Posterior vena cava (tissue), 2 donors: ENCODE measurements around the gene CNKSR2. TPM values are rescaled to one million over a fixed set of nuclear protein-coding genes. Genes with fewer than 3 reads are reported as not detected.

Experiments used
- DNase-seq: peaks from one replicate; pipeline ENCODE4 v3.0.0-alpha.2; 2020; ENCODE audit warnings: low spot score
- intact Hi-C, 2 donors: fragments of 100-400 bp; cut with DNase I; formaldehyde crosslinking; loops; one replicate each; pipeline versions ENCODE4 v1.14.1 to v1.14.2; 2022 to 2023
- long read RNA-seq, 2 donors: library from polyadenylated mRNA; unstranded; transcript quantifications; one replicate each; pipeline ENCODE4 v2.0.0, GENCODE V29; 2020 to 2021
- total RNA-seq, 2 donors: library from RNA; stranded (reverse); fragmentation: NEBNext Ultra II Directional; extraction: Animal tissue kit (Norgen Biotek cat#: 25700); gene quantifications; one replicate each; pipeline ENCODE4 v1.2.1, GENCODE V29; 2021
- donor health status: DM: yes; HTN: yes; CAD: no.
- donor health status: DM: yes; HTN: yes; CAD: no.

Gene CNKSR2
- total RNA-seq = 1 to 10 TPM; 1.6 to 2.1 TPM
- long read RNA-seq, donor 1 = 0 reads
- long read RNA-seq, donor 2 = 0 reads

DNA sequence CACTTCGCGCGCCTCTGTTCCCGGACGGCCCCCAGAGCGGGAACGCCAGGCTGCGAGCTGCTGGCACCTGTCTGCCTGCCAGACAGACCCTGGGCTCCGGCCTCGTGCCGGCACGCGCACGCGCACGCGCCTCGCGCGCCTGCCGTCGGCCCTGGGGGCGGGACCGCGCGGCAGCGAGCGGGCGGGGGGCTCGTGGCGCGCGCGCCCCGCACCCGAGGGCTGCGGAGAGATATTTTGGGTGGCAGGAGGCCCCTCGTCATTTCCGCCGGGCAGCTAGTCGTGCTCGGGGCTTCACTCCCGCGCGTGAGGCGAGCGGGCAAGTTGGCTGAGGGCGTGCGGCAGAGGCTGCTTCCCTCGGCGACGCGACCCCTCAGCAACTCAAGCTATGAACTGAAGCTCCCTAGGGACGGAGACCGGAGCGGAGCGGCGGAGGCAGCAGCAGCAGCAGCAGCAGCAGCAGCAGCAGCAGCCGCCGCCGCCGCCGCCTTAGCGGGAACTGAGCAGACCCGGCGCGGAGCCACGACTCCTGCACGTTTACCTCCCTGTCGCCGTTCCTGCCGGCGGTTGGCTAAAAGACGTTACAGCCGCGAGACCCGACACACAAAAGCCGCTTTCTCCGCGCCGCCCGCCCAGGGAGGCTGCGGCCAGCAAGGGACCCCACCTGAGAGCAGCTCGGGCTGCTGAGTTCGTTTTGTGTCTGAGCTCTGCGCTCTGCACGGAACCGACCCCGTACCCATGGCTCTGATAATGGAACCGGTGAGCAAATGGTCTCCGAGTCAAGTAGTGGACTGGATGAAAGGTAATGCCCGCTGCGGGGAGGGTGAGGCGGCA lies at the start of gene CNKSR2:
Gene CNKSR2, plus strand, starts transcription at position 256 of the 831 bp plus-strand sequence. Its CDS starts 480 bp downstream, at position 736.
- intact Hi-C loops = no loop called here

DNA sequence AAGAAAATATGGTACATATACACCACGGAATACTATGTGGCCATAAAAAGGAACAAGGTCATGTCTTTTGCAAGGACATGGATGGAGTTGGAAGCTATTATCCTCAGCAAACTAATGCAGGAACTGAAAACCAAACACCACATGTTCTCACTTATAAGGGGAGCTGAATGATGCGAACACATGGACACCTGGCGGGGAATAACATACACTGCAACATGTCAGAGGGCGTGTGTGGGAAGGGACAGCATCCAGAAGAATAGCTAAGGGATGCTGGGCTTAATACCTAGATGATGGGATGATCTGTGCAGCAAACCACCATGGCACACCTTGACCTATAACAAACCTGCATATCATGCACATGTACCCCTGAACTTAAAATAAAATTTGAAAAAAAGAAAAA lies 19.5 kb upstream of the CNKSR2 start:
- DNase-seq = no peak
- intact Hi-C loops = no loop called here

More for the DNA sequence above, at the start of gene CNKSR2:
- DNase-seq = peak; percentile 78

DNA sequence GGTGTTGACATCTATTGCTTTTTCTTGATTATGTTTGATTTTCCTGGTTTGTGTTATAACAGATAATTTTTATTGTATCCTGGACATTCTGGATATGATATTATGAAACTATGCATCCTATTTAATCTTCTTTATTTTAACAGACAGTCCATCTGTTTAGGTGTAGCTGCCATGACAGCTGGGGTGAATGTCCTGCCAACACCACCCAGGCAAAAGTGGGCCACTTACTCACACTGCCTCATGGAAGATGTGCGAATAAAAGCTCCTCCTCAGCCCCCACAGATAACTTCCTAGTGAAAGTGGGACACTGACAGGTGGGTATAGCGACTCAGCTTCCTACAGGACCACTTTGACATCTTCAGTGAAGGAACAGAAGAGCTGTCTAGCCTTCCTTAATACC lies 18.4 kb upstream of the CNKSR2 start:
- intact Hi-C loops = no loop called here
- no peak for DNase-seq

DNA sequence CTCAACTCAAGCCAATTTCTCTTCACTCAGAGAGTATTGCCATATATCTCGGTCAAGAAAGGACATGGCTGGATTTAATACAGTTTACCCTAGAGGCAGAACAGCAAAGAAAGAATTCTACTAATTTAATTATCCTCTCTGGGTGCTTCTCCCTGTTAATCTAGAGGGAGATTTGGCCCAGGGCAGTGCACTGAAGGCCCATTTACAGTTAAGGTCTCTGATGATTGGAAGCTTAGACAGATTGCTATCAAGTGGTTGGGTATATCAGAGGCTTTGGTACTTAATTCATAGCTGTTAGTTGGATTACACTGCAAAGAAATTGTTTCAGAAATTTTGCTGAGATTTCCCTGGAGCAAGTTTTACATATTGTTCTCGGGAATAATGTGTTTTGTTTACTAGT lies 4.6 kb upstream of the CNKSR2 start:
- no peak for DNase-seq
- intact Hi-C loops = no loop called here

DNA sequence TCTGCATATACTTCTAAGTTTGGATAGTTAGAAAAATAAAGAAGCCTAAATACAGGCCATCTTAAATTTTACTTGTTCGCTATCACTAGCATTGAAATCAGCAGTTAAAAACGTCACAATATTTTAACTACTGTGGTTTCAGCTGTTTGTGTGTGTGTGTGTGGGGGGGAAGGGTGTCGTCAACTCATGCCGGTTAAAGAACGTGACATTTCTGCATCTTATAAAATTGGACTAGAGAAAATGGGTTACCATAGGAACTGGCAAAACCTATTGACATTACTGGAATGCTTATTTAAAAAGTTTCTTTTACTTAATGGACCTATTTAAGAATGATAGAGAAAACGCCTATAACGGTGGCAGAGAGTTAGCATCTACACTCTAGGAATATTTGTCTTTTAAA lies 1.2 kb upstream of the CNKSR2 start:
- intact Hi-C loops = no loop called here
- no peak for DNase-seq

DNA sequence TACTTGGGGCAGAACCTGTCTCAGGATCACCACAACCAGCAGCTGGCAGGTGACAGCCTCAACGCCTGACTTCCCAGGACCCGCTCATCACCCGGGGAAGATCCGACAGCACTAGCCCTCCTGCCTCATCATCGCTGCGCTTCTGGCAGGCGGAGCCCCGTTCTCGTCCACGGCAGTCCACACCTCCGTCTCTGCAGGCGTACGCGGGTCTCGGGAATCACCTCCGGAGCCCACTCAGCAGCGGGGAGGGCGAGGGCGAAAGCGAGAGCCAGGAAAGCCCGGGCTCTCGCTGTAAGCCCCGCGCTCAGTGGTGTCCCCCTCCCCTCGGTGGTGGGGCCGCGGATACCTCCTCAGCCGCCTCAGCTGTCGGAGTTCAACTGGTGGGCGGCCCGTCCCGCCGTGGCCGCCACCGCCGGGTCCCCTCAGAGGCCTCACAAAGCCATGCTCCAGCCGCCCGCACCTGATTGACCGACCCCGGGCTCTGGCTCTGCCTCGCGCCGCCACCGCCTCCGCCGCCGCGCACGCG lies 518 bp upstream of the CNKSR2 start:
- DNase-seq = peak; percentile 81
- intact Hi-C loops = no loop called here

DNA sequence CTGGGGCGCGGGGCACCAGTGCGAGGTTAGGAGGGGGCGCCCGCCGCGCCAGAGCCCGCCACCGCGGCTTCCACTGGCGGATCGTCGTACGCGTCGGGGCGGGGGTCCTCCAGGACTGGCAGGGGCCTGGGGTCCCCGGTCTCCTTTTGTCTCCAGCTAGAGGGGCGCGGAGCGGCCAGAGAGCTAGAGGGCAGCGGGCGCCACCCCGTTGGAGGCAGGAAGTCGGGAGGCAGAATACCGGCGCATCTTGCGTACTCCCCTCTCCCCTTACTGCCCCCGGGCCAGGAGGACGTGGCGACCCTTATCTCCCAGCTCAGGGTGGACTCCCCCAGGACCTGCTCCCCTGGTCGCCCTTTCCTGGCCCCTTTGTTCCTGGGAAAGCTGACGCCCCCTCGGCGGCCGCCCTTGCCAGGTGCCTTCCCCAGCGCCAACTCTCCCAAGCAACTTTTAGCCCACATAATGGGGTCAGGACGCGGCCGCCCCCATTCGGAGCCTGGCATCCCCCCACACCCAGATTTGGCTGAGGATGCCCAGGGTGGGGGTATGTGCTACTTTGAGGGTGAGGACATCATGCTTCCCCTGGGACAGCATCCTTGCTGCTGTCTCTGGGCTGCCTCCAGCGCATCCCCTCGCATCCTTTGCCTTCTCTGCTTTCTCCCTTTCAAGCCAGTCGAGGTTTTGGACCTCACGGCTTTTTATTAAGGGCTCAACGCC lies 933 bp downstream of the CNKSR2 start:
- intact Hi-C loops = no loop called here
- DNase-seq = no peak

DNA sequence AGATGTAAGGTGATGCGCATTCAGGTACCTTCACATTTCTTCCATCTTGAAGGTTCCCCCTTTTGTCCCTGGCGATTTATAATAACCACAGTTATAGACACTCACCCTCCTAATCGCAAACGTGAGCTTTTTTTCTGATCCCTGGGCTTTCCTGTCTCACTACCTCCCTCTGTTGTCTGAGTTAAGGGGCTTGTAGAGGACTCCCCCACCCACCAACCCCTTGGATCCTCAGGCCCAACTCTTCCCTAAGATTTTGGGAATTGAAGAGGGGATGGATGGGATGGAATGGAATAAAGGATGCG lies 1.4 kb downstream of the CNKSR2 start:
- no peak for DNase-seq
- intact Hi-C loops = no loop called here

DNA sequence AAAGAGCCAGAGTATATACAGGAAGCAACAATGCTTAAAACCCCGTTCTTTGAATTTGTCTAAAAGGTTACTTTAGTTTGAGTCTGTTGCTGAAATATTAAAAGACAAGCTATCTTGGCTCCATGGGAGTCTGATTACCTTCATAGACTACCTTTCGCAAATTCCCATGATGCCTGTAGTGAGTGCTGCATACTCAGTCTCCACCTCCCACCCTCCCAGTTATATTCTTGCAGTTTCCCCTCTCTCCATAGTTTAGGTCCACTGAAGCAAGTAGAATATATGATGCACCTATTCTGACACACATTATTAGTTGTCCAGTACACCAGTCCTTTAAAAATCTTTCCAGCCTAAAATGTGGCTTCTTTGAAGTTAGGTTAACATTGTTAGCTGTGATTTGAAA lies 2.4 kb downstream of the CNKSR2 start:
- intact Hi-C loops = no loop called here
- DNase-seq = no peak

DNA sequence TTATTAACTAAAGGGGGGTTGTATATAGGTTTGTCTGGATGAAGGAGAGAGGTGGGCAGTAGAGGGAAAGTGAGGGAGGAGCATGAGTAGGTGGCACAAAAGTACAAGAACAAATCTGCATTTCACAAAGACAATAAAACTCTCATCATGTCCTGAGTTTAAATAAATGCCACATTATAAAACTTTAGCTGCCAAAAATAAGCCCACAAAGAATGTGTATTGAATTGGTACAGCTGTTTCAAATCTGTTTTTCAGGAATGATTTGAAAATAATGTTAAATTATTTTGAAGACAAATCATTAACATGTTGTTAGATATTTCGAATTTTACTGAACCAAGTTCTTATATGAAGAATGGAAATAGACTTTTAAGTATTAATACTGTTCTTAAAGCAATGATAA lies 5.8 kb downstream of the CNKSR2 start:
- no peak for DNase-seq
- intact Hi-C loops = no loop called here

DNA sequence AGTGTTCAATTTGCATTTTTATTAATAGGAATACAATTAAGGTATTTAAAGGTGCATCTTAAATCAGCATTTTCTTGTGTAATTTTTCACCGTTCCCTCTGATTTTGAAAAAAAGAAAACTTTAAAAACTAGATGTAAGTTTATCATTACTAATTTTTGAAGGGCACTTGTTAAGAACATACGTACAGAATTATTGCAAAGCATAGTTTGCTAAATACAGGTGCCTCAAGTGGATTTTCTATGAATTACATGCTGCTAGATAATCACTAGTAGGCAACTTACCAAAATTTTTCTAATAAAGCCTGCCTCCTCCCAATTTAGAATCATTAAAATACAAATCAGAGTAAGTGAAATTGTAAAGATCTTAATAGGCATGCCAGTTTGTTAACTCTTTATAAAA lies 8.5 kb downstream of the CNKSR2 start:
- no peak for DNase-seq
- intact Hi-C loops = no loop called here

DNA sequence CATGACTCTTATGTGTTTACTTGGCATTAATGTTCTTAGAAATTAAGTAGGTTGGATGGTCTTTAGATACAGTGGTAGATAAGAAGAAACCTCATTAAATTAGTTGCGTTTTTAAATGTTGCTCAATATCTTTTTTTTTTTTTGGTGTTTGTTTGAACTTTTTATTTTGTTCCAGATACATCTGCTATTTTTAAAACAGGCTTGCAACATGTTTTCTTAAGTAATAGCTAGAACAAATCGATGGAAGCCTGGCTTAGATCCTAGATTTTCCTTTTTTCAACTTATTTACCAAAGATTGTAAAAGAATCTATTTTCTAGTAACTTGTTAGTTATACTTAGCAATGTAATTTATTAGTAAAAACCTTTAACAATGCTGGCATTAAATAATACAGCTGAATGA lies 9.3 kb downstream of the CNKSR2 start:
- no peak for DNase-seq

DNA sequence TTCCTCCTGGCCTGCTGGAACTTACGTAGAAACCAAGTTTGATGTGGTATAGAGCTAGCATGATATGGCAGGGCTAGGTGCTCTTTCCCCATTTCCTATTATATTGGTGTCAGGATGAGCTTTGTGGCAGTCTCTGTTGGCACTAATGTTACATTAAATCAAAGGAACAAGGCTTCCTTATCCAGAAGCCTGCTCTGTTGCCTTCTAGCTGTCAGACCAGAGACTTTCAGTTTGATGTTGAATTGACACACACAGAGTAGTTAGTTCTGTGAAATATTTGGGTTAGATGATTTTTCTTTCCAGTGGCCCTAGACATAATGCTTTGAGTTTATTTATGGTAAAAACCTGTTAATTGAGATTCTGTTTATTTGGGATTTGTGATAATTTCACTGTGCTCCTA lies 10.0 kb downstream of the CNKSR2 start:
- intact Hi-C loops = no loop called here
- DNase-seq = no peak

More for the DNA sequence above, 9.3 kb downstream of the CNKSR2 start:
- intact Hi-C loops = no loop called here

DNA sequence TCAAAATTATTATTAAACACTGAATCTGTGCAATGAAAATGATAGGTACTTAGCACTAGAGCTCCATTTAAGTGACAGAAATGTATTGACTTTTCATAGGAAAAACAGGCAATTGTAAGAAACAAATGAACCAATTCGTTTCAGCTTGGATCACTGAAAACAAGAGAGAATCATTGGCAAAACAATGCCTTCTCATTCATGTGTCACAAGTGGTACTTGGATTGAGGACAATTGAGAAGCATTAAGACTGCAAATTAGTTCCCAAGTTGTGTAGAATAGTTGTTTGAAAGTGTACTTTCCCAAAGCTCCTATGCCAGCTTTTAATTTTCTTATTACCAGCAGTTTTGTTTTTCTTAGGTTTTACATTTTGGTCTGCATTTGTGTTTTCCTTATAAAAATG lies 20.6 kb downstream of the CNKSR2 start:
- intact Hi-C loops = no loop called here
- DNase-seq = no peak

DNA sequence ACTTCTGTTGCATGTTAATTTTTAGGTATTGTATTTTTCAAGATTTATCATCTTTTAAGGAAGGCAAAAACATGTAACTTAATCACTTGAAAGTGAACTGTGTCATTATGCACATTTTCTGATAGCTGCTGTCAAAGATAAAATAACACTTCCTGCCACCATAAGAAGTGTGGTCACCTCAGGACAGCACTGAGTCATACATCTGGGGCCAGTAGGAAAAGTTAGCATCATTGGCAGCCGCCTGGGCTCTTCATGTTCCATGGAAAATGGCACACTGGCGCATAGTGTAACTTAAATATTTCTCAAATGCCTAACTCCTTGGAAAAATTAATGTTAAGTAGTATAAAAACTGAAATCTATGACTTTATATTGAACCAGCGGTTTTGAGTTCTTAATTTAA lies 24.2 kb downstream of the CNKSR2 start:
- no peak for DNase-seq
- intact Hi-C loops = no loop called here

DNA sequence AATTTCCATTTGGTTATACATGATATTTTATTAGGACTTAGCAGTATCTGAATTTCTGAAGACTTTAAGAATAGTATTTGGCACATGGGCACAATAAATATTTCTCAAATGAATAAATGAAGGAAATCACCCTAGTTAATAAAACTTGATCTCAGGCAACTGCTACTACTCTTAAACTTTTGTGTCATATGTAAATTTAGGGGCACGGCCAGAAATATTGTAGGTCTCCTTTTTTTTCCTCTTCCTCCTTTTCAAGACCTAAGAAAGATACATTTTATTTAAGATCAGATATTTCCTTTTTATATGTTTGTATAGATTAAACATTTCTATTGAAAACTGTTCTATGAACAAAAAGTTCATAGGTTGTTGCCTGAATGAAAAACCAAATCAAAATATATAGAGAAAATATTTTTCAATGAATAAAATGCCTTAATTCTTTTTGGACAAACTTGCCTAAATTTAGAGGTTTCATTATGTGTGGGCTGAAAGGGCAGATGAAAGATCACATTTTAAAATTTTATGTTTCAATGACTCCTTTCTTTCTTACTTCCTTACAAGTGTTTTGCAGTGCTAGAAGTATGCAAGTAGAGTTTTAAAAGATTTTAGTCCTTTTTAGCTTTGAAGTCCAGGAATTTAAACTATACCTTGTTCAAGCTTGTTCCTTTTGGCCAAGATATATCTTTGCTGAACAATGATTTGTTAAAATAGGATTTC lies 26.3 kb downstream of the CNKSR2 start:
- intact Hi-C loops = no loop called here
- DNase-seq = no peak

DNA sequence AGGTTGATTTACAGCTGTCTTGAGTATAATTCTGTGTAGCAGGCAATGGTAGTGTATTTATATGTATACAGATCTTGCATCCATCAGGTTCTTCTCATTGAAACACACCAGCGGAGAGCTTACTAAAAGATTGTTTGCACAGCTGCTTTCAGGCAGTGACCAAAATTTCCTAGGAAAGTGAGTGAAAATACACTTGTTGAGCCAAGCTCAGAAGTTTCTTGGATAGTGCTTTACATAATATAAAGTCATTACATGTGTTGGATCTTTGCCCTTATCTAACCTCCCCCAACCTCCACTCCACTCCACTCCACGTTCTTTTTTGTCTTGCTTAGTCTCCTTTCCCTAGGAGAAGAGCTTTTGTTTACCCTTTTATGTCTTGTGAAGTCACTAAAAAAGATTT lies 34.1 kb downstream of the CNKSR2 start:
- DNase-seq = no peak
- intact Hi-C loops = no loop called here

DNA sequence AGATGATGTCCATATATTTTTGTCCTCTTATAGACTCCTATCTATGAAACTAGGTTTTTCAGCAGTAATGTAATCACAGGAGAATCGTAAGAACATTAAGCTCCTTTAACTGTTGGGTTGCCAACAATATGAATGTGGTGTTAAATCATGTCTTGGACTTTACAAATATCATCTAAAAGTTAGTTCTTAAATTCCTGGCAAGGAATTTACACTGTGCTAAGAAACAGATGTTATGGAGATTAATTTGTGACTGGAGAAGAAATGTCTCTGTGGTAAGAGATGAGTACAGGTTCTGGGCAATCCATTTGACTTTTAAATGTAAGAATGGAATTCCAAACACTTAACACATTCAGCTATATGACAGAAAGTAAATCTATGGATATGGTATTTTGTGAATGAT lies 34.6 kb downstream of the CNKSR2 start:
- intact Hi-C loops = no loop called here

DNA sequence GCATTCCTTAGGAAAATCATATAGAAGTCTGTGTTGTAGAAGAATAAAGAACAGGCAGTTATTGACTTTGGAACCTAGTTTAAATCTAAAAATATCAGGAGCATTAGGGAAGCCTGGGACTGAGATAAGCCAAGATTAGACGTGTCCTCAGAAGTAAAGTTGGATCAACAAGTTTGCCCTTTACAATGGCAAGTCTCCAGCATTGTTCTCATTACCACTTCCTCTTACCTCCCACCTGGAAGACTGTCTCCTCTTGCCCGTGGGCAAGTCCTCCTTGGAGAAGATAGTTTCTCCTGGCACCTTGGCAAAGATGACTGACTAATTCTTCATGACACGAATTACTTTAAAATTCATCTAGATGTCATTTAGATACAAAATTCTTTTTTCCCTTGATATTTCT lies 37.8 kb downstream of the CNKSR2 start:
- intact Hi-C loops = no loop called here
- no peak for DNase-seq

More for the DNA sequence above, 34.6 kb downstream of the CNKSR2 start:
- no peak for DNase-seq

DNA sequence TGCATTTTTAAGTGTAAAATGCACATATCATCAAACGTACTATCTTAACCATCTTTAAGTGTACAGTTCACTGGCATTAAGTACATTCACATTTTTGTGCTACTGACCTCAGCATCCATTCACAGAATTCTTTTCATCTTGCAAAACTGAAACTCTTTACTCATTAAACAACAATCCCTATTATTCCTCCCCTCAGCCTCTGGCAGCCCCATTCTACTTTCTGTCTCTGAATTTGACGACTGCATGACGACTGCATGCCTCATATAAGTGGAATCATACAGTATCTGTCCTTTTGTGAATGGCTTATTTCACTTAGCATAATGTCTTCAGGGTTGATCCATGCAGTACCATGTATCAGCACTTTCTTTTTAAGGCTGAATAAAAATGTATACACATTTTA lies 38.7 kb downstream of the CNKSR2 start:
- intact Hi-C loops = no loop called here

More for the DNA sequence above, 38.7 kb downstream of the CNKSR2 start:
- DNase-seq = no peak
